Small intestine (tissue), 7 donors: ENCODE data around the gene COG5. TPM values are rescaled to one million over a fixed set of nuclear protein-coding genes. Genes with fewer than 3 reads are reported as not detected.

Experiments
- DNase-seq, 2 donors: peaks; one replicate each; pipeline versions ENCODE4 v3.0.0 to v3.0.0-alpha.2; 2013
- FAIRE-seq: peaks from 2 replicates; lab custom pipeline; 2012; peaks lifted over from hg19 to GRCh38; lab: Jason Lieb, UNC
- H3K27ac ChIP-seq, 3 donors: one replicate each; pipeline ENCODE4 v1.5.1; 2013; ENCODE audit warnings: low read length in 2 of 3, mild to moderate bottlenecking in 2 of 3, control low read depth in 1 of 3, inconsistent platforms in 1 of 3, low read depth in 1 of 3, moderate library complexity in 1 of 3
- H3K27me3 ChIP-seq, 3 donors: one replicate each; pipeline ENCODE4 v1.6.1; 2013; ENCODE audit warnings: low read length in 3 of 3, inconsistent platforms in 1 of 3; ENCODE audit not compliant: control insufficient read depth in 3 of 3, insufficient read depth in 3 of 3
- H3K36me3 ChIP-seq, 3 donors: one replicate each; pipeline ENCODE4 v1.6.1; 2013; ENCODE audit warnings: low read length in 3 of 3, inconsistent platforms in 1 of 3, low read depth in 1 of 3, mild to moderate bottlenecking in 1 of 3, moderate library complexity in 1 of 3; ENCODE audit not compliant: control insufficient read depth in 3 of 3, insufficient read depth in 2 of 3
- H3K4me1 ChIP-seq, 3 donors: one replicate each; pipeline ENCODE4 v1.6.1; 2013; ENCODE audit warnings: low read length in 2 of 3, inconsistent platforms in 1 of 3, low read depth in 1 of 3, mild to moderate bottlenecking in 1 of 3, moderate library complexity in 1 of 3; ENCODE audit not compliant: control insufficient read depth in 3 of 3, insufficient read depth in 2 of 3
- H3K4me3 ChIP-seq, 3 donors: one replicate each; pipeline ENCODE4 v1.5.1; 2013; ENCODE audit warnings: low read length in 3 of 3, control low read depth in 1 of 3, inconsistent platforms in 1 of 3, low read depth in 1 of 3, mild to moderate bottlenecking in 1 of 3, moderate library complexity in 1 of 3
- H3K9me3 ChIP-seq, 2 donors: one replicate each; pipeline ENCODE4 v1.6.1; 2013; ENCODE audit warnings: low read depth in 1 of 2, low read length in 1 of 2; ENCODE audit not compliant: control insufficient read depth in 2 of 2, insufficient read depth in 1 of 2
- WGBS, 3 donors: extraction: QIAGEN DNeasy Blood & Tissue Kit; methylation state at CpG; one replicate each; pipeline ENCODE4 v1.1.7; 2013; 5-methylcytosine and 5-hydroxymethylcytosine counted together
- polyA plus RNA-seq, 4 donors: library from polyadenylated mRNA; stranded (reverse) in 3 of 4; unstranded in 1 of 4; fragments of 200-250 nt in 3 of 4; fragments of 120-200 nt in 1 of 4; gene quantifications; one replicate each; pipeline versions ENCODE4 v1.2.1 to v1.2.3, GENCODE V29; 2013
- donor health status: healthy with polysubstance abuse.
- donor health status: control.
- donor health status: control.
- donor health status: Bipolar disorder and iron deficiency.
- donor health status: healthy.

The COG5 gene
- polyA plus RNA-seq, 4 donors: 10.3 to 41.6 (median 12.5) TPM

- no peaks in the 10 kb centered on the region for H3K4me1 ChIP-seq
- H3K4me3 ChIP-seq: no peak overlapping the region
- H3K27me3 ChIP-seq: no peaks in the 10 kb centered on the region
- H3K27ac ChIP-seq: no peak overlapping the region
- H3K36me3 ChIP-seq: peaks cover 0 to 4% (median 0%) of the 10 kb centered on the region in 3 donors
- DNase-seq (no peak), FAIRE-seq (no peak)
- WGBS, 3 donors: 82 to 88% (median 86%) methylated on average over 4 of the region's 4 CpGs
- no peaks in the 10 kb centered on the region for H3K9me3 ChIP-seq
Measured at GRCh38 chr7:107404740-107405537, 158.8 kb downstream of the COG5 start.

DNA sequence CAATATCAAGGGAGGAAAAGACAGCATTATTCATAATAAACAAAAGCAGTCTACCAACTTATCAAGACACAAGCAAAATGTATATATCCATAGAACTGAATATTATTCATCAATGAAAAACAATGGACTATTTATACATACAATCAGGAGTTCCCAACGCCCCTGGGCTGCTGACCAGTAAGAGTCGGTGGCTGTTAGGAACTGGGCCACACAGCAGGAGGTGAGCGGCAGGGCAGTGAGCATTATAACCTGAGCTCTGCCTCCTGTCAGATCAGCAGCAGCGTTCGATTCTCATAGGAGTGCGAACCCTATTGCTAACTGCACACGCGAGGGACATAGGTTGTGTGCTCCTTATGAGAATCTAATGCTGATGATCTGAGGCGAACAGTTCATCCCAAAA is 165.6 kb downstream of the COG5 start:
- DNase-seq: no peak
- Histone ChIP-seq H3K27ac (no peak overlapping the region), H3K4me3 (no peak overlapping the region), H3K27me3 (no peaks in the 10 kb centered on the region), H3K4me1 (no peaks in the 10 kb centered on the region), H3K9me3 (peaks cover 0 to 4% of the 10 kb centered on the region in 2 donors), H3K36me3 (peaks cover 0 to 3% (median 3%) of the 10 kb centered on the region in 3 donors)
- 94 to 99% (median 96%) methylated on average over 9 of the region's 9 CpGs for WGBS, 3 donors
- FAIRE-seq: no peak

DNA sequence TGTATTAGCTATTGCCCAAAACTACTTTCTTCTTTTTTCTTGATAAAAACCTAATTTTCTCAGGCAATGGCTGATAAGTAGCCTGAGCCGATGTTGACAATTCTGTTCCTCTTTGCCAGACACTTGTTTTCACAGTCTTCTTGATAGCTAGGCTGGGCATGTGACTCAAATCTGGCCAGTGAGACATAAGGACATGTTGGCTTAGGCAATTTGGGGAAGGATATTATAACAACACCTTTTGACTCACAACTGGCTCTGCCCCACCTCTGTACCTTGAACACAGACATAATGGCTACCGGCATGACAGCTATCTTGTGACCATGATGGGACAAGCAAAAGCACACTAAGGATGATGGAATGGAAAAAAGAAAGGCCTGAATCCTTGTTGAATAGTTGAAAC is 166.7 kb downstream of the COG5 start:
- FAIRE-seq: no peak
- peak; percentile 20 to 53 for DNase-seq
- Histone ChIP-seq H3K27ac (no peak overlapping the region), H3K4me3 (no peak overlapping the region), H3K27me3 (no peaks in the 10 kb centered on the region), H3K36me3 (peaks cover 0 to 3% (median 3%) of the 10 kb centered on the region in 3 donors), H3K4me1 (no peaks in the 10 kb centered on the region), H3K9me3 (peaks cover 0 to 4% of the 10 kb centered on the region in 2 donors)
- 70 to 90% (median 85%) methylated on average over 2 of the region's 2 CpGs for WGBS, 3 donors

GRCh38 chr7:107396081-107396480 is 167.6 kb downstream of the COG5 start:
- Histone ChIP-seq H3K4me1 (peaks cover 0 to 1% (median 0%) of the 10 kb centered on the region in 3 donors), H3K27ac (no peak overlapping the region), H3K27me3 (no peaks in the 10 kb centered on the region), H3K36me3 (peaks cover 0 to 3% (median 3%) of the 10 kb centered on the region in 3 donors), H3K4me3 (no peak overlapping the region), H3K9me3 (peaks cover 0 to 4% of the 10 kb centered on the region in 2 donors)
- FAIRE-seq: no peak
- DNase-seq: no peak
- WGBS, 3 donors: 97 to 100% (median 100%) methylated on average over 1 of the region's 1 CpG

DNA sequence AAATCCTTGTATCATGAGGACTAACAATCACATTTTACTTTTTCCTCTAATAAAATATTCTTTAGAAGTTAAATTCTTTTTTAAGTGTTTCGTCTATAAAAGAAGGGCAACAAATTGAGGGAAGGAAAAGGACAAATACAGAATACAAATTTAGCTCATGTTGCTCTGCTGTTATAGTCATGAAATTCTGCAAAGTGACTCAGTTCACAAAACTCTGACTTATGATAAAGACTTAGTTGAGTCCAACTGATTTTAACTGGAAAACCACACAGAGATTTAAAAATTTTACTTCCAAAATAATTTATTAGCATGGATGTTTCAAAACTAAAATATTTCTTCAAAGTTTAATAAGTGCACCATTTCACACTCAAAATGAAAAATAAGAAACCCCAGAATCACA is 168.9 kb downstream of the COG5 start:
- Histone ChIP-seq H3K9me3 (peaks cover 0 to 4% of the 10 kb centered on the region in 2 donors), H3K36me3 (peaks cover 0 to 3% (median 3%) of the 10 kb centered on the region in 3 donors), H3K27me3 (no peaks in the 10 kb centered on the region), H3K27ac (no peak overlapping the region), H3K4me1 (peaks cover 0 to 5% (median 0%) of the 10 kb centered on the region in 3 donors), H3K4me3 (no peak overlapping the region)
- WGBS, 3 donors: 83 to 93% (median 89%) methylated on average over 1 of the region's 1 CpG
- no peak for DNase-seq
- no peak for FAIRE-seq

DNA sequence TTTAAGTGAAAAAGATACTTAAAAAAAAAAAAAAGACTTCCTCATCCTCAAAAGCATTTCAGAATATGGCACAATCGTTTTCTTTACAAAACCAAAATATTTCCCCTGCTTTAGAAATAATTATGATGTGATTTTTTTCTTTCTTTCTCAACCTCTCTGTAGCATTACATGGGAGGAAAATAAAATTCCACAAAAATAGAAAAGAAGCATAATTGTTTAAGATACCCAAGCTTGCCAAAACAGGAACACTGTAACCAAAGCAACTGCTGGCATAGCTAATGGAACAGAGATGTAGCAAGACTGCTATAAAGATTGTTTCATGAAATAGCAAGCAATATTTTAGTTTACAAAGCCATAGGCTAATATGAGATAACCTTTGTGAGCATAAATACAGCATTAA is 169.4 kb downstream of the COG5 start:
- Histone ChIP-seq H3K4me3 (no peak overlapping the region), H3K9me3 (peaks cover 0 to 1% of the 10 kb centered on the region in 2 donors), H3K27me3 (no peaks in the 10 kb centered on the region), H3K27ac (no peak overlapping the region), H3K36me3 (peaks cover 0 to 3% (median 1%) of the 10 kb centered on the region in 3 donors), H3K4me1 (peaks cover 0 to 5% (median 0%) of the 10 kb centered on the region in 3 donors)
- FAIRE-seq: no peak
- DNase-seq: no peak
- WGBS, 3 donors: 86 to 94% (median 88%) methylated on average over 1 of the region's 1 CpG

GRCh38 chr7:107392830-107393229 is 170.9 kb downstream of the COG5 start:
- no peak for DNase-seq
- WGBS, 3 donors: 91 to 92% (median 91%) methylated on average over 3 of the region's 3 CpGs
- H3K27me3 ChIP-seq: no peaks in the 10 kb centered on the region

DNA sequence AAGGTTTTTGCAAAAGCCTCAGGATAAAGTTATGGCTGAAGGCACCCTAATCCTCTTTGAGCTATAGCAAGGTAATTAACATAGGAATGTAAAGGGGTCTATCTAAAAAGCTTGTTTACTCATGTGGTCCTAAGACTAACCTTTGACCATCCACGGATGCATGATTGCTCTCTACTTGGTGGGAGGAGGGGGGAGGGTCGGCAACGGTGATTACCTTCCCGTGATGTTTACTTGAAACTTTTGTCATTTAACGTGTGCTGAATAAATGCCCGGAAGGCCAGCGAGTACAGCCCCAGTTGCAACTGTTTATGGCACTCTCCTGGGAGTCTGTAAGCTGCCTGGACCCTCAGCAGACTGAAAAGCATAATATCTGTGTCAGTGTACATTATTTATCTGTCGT is 172.8 kb downstream of the COG5 start:
- Histone ChIP-seq H3K4me1 (peaks cover 0 to 5% (median 0%) of the 10 kb centered on the region in 3 donors), H3K27me3 (no peaks in the 10 kb centered on the region), H3K27ac (no peak overlapping the region), H3K9me3 (no peaks in the 10 kb centered on the region), H3K4me3 (no peak overlapping the region), H3K36me3 (no peaks in the 10 kb centered on the region)
- DNase-seq (no peak), FAIRE-seq (no peak)
- 56 to 80% (median 58%) methylated on average over 8 of the region's 8 CpGs for WGBS, 3 donors

More at GRCh38 chr7:107392830-107393229, 170.9 kb downstream of the COG5 start:
- Histone ChIP-seq H3K4me3 (no peak overlapping the region), H3K4me1 (peaks cover 0 to 5% (median 0%) of the 10 kb centered on the region in 3 donors), H3K27ac (no peak overlapping the region), H3K9me3 (no peaks in the 10 kb centered on the region), H3K36me3 (no peaks in the 10 kb centered on the region)
- FAIRE-seq: no peak
